ENCODE measurements around the gene ANAPC10. TPM values are rescaled to one million over a fixed set of nuclear protein-coding genes. Genes with fewer than 3 reads are reported as not detected.
"Not testable (repeated sequence)": the region's sequence is repeated elsewhere in the genome, so short reads cannot be mapped to it uniquely, and the experiment has no call there.

Gene ANAPC10
- total RNA-seq, 1 donor from 2014 or later, result 27.1 TPM

- DNase-seq (ENCODE audit: low read depth) (no peak), FAIRE-seq (no peak)
- Histone ChIP-seq H3K4me3 (ENCODE audit: low read depth, low read length) (no peak overlapping the region), H3K27me3 (ENCODE audit: control insufficient read depth, insufficient read depth, low read length) (no peaks in the 10 kb centered on the region), H3K36me3 (ENCODE audit: control insufficient read depth, insufficient read depth, low read length) (no peaks in the 10 kb centered on the region)
- no peak for TF ChIP-seq CTCF (IDR thresholded peaks at IDR 0.05; ENCODE audit: insufficient read depth, low read length, severe bottlenecking)
These were observed 78.7 kb downstream of the ANAPC10 start for GRCh38 chr4:145019346-145019745.

- Histone ChIP-seq H3K36me3 (ENCODE audit: control insufficient read depth, insufficient read depth, low read length) (no peaks in the 10 kb centered on the region), H3K27me3 (ENCODE audit: control insufficient read depth, insufficient read depth, low read length) (no peaks in the 10 kb centered on the region), H3K4me3 (ENCODE audit: low read depth, low read length) (no peak overlapping the region)
- FAIRE-seq (no peak), DNase-seq (ENCODE audit: low read depth) (no peak)
- no peak for TF ChIP-seq CTCF (IDR thresholded peaks at IDR 0.05; ENCODE audit: insufficient read depth, low read length, severe bottlenecking)
These were observed 83.6 kb downstream of the ANAPC10 start for GRCh38 chr4:145014365-145014764.

- no peak for TF ChIP-seq CTCF (IDR thresholded peaks at IDR 0.05; ENCODE audit: insufficient read depth, low read length, severe bottlenecking)
- peak; percentile 86 for DNase-seq (ENCODE audit: low read depth)
- no peak for FAIRE-seq
- Histone ChIP-seq H3K36me3 (ENCODE audit: control insufficient read depth, insufficient read depth, low read length) (no peaks in the 10 kb centered on the region), H3K4me3 (ENCODE audit: low read depth, low read length) (no peak overlapping the region), H3K27me3 (ENCODE audit: control insufficient read depth, insufficient read depth, low read length) (no peaks in the 10 kb centered on the region)
These were observed 85.2 kb downstream of the ANAPC10 start for GRCh38 chr4:145012841-145013240.

- TF ChIP-seq CTCF (IDR thresholded peaks at IDR 0.05; ENCODE audit: insufficient read depth, low read length, severe bottlenecking), result no peak
- Histone ChIP-seq H3K4me3 (ENCODE audit: low read depth, low read length) (no peak overlapping the region), H3K36me3 (ENCODE audit: control insufficient read depth, insufficient read depth, low read length) (no peaks in the 10 kb centered on the region), H3K27me3 (ENCODE audit: control insufficient read depth, insufficient read depth, low read length) (no peaks in the 10 kb centered on the region)
- FAIRE-seq (no peak), DNase-seq (ENCODE audit: low read depth) (no peak)
These were observed 86.4 kb downstream of the ANAPC10 start for GRCh38 chr4:145011636-145012035.

- not testable (repeated sequence) for H3K4me3 ChIP-seq (ENCODE audit: low read depth, low read length); H3K36me3 ChIP-seq (ENCODE audit: control insufficient read depth, insufficient read depth, low read length); DNase-seq (ENCODE audit: low read depth); H3K27me3 ChIP-seq (ENCODE audit: control insufficient read depth, insufficient read depth, low read length); FAIRE-seq
These were observed 87.7 kb downstream of the ANAPC10 start for GRCh38 chr4:145010315-145010714.

GRCh38 chr4:145003675-145004074 lies 94.3 kb downstream of the ANAPC10 start:
- FAIRE-seq (no peak), DNase-seq (ENCODE audit: low read depth) (peak; percentile 47)
- TF ChIP-seq CTCF (IDR thresholded peaks at IDR 0.05; ENCODE audit: insufficient read depth, low read length, severe bottlenecking), result no peak
- Histone ChIP-seq H3K27me3 (ENCODE audit: control insufficient read depth, insufficient read depth, low read length) (no peaks in the 10 kb centered on the region), H3K36me3 (ENCODE audit: control insufficient read depth, insufficient read depth, low read length) (no peaks in the 10 kb centered on the region), H3K4me3 (ENCODE audit: low read depth, low read length) (no peak overlapping the region)
